Endothelial cell of hepatic sinusoid (primary cell): ENCODE results near the gene UGT1A8.

Experiments used
- in situ Hi-C: cut with HindIII; loops from 2 replicates; pipeline ENCODE4 v1.10.0; 2017; ENCODE audit warnings: low sequenced_read_pairs

UGT1A8 gene

GRCh38 chr2:233796254-233796653 lies 178.8 kb downstream of the UGT1A8 start:
- in situ Hi-C loops: no loop called here

GRCh38 chr2:233798335-233799086 lies 181.1 kb downstream of the UGT1A8 start:
- in situ Hi-C loops: no loop called here

GRCh38 chr2:233799087-233799665 lies 181.7 kb downstream of the UGT1A8 start:
- in situ Hi-C loops: no loop called here

- in situ Hi-C loops: no loop called here
Observed at GRCh38 chr2:233799716-233800115, 182.3 kb downstream of the UGT1A8 start.

- in situ Hi-C loops: no loop called here
Observed at GRCh38 chr2:233800208-233800607, 182.8 kb downstream of the UGT1A8 start.

GRCh38 chr2:233801357-233802131 lies 184.1 kb downstream of the UGT1A8 start:
- in situ Hi-C loops: no loop called here

GRCh38 chr2:233802132-233802815 lies 184.8 kb downstream of the UGT1A8 start:
- in situ Hi-C loops: no loop called here

GRCh38 chr2:233803292-233803911 lies 186.0 kb downstream of the UGT1A8 start:
- in situ Hi-C loops: no loop called here

- in situ Hi-C loops: no loop called here
Observed at GRCh38 chr2:233803994-233804393, 186.6 kb downstream of the UGT1A8 start.

GRCh38 chr2:233807215-233807865 lies 189.9 kb downstream of the UGT1A8 start:
- in situ Hi-C loops: loop anchor here (5.0 kb wide), 1 partner anchor 60 kb away; no protein-coding TSS in a partner anchor

- in situ Hi-C loops: loop anchor here (5.0 kb wide), 1 partner anchor 61 kb away; no protein-coding TSS in a partner anchor
Observed at GRCh38 chr2:233807966-233808935, 190.8 kb downstream of the UGT1A8 start.

GRCh38 chr2:233810385-233810784 lies 193.0 kb downstream of the UGT1A8 start:
- in situ Hi-C loops: no loop called here

- in situ Hi-C loops: no loop called here
Observed at GRCh38 chr2:233811087-233811486, 193.7 kb downstream of the UGT1A8 start.

GRCh38 chr2:233811732-233812131 lies 194.3 kb downstream of the UGT1A8 start:
- in situ Hi-C loops: no loop called here

- in situ Hi-C loops: no loop called here
Observed at GRCh38 chr2:233813236-233814055, 196.0 kb downstream of the UGT1A8 start.

- in situ Hi-C loops: no loop called here
Observed at GRCh38 chr2:233814056-233814835, 196.8 kb downstream of the UGT1A8 start.

- in situ Hi-C loops: no loop called here
Observed at GRCh38 chr2:233815861-233816260, 198.4 kb downstream of the UGT1A8 start.
